GM04504 (cell line): ENCODE results near the gene PCDHGB7.
"Not testable (repeated sequence)": the region's sequence is repeated elsewhere in the genome, so short reads cannot be mapped to it uniquely, and the experiment has no call there.

Experiments used
- DNase-seq: peaks from one replicate; pipeline ENCODE4 v3.0.0-alpha.2; 2012; ENCODE audit warnings: low read depth

The PCDHGB7 gene

DNA sequence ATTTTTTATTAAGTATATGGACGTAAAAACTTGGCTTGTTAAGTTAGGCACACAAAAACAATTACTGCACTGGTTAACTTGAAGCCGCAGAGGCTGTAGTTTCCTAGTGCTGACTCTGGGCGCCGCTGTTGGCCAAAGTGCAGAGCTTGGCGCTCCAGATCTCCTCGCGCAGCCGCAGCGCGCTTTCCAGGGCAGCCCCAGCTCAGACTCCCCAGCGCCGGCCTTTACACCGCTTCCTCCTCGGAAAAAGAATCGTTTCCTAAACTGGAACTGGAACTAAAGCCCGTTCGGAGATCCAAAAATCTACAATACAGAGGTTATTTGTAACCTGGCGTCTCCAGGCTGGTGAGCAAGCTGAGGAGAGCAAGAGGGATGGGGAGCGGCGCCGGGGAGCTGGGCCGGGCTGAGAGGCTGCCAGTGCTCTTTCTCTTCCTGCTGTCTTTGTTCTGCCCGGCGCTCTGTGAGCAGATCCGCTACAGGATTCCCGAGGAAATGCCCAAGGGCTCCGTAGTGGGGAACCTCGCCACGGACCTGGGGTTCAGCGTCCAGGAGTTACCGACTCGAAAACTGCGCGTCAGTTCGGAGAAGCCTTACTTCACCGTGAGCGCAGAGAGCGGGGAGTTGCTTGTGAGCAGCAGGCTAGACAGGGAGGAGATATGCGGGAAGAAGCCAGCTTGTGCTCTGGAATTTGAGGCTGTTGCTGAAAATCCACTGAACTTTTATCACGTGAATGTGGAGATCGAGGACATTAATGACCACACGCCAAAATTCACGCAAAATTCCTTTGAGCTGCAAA is 19.5 kb upstream of the PCDHGB7 start, which contains the start of gene PCDHGB5:
Gene PCDHGB5, plus strand, starts transcription at position 192 of the 796 bp plus-strand sequence. Its CDS starts 181 bp downstream, at position 373.
- not testable (repeated sequence) for DNase-seq

DNA sequence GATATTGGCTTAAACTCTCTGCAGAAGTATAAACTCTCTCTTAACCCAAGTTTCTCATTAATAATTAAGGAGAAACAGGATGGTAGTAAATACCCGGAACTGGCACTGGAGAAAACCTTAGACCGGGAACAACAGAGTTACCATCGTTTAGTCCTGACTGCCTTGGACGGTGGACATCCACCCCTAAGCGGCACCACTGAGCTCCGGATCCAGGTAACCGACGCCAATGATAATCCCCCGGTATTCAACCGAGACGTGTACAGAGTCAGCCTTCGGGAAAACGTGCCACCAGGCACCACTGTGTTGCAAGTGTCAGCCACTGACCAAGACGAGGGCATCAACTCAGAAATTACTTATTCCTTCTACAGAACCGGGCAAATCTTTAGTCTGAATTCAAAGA is 18.9 kb upstream of the PCDHGB7 start:
- no peak for DNase-seq

DNA sequence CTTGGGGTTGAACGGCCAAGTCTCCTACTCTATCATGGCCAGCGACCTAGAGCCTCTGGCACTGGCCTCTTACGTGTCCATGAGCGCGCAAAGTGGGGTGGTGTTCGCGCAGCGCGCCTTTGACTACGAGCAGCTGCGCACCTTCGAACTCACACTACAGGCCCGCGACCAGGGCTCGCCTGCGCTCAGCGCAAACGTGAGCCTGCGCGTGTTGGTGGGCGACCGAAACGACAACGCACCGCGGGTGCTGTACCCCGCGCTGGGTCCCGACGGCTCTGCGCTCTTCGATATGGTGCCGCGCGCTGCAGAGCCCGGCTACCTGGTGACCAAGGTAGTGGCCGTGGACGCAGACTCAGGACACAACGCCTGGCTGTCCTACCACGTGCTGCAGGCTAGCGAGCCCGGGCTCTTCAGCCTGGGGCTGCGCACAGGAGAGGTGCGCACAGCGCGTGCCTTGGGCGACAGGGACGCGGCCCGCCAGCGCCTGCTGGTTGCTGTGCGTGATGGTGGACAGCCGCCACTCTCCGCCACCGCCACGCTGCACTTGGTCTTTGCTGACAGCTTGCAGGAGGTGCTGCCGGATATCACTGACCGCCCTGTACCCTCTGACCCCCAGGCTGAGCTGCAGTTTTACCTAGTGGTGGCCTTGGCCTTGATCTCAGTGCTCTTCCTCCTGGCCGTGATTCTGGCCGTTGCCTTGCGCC is 17.8 kb upstream of the PCDHGB7 start:
- DNase-seq = no peak

DNA sequence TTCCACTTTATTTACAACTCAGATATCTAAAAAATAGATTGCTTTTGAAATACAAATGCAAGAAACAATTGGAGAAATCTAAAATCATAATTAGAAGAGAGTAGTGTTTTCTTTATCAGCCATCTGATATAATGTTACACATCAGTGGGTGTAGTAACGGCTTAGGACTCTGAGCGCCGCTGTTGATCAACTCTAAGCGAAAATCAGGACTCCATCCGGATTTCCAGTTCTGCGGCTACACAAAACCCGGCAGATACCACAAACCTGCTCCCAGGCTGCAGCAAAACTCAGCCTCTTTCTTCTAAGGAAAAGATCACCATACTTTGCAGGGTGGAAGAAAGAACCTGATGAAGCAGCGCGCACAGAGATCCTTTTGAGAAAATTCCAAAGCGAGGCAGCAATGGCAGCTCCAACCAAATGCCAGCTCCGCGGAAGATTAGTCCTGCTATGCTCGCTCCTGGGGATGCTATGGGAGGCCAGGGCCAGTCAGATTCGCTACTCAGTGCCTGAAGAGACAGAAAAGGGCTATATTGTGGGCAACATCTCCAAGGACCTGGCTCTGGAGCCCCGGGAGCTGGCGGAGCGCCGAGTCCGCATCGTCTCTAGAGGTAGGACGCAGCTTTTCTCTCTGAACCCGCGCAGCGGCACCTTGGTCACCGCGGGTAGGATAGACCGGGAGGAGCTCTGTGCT is 14.8 kb upstream of the PCDHGB7 start, which contains the start of gene PCDHGA9:
Gene PCDHGA9, plus strand, starts transcription at position 226 of the 691 bp plus-strand sequence. Its CDS starts 175 bp downstream, at position 401.
- DNase-seq = no peak

DNA sequence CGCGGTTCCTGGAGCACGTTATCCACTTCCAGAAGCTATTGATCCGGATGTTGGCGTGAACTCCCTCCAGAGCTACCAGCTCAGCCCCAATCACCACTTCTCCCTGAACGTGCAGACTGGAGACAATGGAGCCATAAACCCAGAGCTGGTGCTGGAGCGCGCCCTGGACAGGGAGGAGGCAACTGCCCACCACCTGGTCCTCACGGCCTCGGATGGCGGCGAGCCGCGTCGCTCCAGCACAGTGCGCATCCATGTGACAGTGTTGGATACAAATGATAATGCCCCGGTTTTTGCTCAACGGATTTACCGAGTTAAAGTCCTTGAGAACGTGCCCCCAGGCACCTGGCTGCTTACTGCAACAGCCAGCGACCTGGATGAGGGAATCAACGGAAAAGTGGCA is 14.1 kb upstream of the PCDHGB7 start:
- no peak for DNase-seq

DNA sequence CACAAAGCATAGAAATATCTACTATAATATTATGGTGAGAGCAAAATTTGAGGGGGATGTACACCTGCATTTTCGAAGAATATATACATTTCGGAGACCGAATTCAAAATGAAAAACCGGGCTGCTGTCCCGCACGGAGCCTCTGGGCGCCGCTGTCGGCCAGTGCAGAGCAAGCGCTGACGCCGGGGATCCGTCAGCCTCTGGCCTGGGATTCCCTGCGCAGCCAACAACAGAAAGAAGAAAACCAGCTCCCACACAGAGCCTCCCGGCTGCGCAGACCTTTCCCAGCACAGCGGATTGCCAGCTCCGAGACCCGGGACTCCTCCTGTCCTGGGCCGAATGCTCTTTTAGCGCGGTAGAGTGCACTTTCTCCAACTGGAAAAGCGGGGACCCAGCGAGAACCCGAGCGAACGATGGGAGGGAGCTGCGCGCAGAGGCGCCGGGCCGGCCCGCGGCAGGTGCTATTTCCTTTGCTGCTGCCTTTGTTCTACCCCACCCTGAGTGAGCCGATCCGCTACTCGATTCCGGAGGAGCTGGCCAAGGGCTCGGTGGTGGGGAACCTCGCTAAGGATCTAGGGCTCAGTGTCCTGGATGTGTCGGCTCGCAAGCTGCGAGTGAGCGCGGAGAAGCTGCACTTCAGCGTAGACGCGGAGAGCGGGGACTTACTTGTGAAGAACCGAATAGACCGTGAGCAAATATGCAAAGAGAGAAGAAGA is 9.5 kb upstream of the PCDHGB7 start, which contains the start of gene PCDHGB6:
Gene PCDHGB6, plus strand, starts transcription at position 232 of the 716 bp plus-strand sequence. Its CDS starts 182 bp downstream, at position 414.
- DNase-seq = not testable (repeated sequence)

DNA sequence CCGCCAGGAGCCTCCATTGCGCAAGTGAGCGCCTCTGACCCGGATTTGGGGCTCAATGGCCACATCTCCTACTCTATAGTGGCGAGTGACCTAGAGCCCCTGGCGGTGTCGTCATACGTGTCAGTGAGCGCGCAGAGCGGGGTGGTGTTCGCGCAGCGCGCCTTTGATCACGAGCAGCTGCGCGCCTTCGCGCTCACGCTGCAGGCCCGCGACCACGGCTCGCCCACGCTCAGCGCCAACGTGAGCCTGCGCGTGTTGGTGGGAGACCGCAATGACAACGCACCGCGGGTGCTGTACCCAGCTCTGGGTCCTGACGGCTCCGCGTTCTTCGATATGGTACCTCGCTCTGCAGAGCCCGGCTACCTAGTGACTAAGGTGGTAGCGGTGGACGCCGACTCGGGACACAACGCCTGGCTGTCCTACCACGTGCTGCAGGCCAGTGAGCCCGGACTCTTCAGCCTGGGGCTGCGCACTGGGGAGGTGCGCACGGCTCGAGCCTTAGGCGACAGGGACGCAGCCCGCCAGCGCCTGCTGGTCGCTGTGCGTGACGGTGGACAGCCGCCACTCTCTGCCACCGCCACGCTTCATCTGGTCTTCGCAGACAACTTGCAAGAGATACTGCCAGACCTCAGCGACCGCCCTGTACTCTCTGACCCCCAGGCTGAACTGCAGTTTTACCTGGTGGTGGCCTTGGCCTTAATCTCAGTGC is 7.7 kb upstream of the PCDHGB7 start:
- DNase-seq = no peak

DNA sequence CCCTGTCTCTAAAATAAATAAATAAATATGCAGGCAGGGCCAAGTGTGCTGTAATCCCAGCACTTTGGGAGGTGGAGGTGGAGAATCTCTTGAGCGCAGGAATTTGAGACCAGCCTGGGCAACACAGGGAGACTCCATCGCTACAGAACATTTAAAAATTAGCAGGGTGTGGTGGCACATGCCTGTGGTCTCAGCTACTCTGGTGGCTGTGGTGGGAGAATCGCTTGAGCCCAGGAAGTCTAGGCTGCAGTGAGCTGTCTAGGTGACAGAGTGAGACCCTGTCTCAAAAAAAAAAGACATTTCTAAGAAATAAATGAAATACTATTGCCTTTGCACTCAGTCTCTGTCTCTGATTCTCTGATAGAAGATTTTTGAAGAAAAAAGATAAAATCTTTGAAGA is 5.9 kb upstream of the PCDHGB7 start:
- DNase-seq = no peak

DNA sequence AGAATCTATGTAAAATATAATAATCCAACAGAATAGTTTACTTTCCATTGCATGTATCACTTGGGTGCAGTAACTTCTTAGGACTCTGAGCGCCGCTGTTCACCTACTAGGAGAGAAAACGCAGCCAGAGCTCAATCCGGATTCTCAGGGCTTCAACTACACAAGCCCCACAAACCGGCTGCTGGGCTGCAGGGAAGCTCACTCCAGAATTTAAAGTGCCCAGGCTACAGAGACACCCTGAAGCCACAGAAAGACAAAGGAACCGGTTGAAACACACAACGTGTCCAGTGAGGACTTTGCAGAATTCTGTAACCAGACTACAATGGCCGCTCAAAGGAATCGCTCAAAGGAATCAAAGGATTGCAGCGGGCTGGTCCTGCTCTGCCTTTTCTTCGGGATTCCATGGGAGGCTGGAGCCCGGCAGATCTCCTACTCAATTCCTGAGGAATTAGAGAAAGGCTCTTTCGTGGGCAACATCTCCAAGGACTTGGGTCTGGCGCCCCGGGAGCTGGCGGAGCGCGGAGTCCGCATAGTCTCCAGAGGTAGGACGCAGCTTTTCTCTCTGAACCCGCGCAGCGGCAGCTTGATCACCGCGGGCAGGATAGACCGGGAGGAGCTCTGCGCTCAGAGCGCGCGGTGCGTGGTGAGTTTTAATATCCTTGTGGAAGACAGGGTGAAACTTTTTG is 4.5 kb upstream of the PCDHGB7 start, which contains the start of gene PCDHGA10:
Gene PCDHGA10, plus strand, starts transcription at position 134 of the 686 bp plus-strand sequence. Its CDS starts 189 bp downstream, at position 323.
- no peak for DNase-seq

DNA sequence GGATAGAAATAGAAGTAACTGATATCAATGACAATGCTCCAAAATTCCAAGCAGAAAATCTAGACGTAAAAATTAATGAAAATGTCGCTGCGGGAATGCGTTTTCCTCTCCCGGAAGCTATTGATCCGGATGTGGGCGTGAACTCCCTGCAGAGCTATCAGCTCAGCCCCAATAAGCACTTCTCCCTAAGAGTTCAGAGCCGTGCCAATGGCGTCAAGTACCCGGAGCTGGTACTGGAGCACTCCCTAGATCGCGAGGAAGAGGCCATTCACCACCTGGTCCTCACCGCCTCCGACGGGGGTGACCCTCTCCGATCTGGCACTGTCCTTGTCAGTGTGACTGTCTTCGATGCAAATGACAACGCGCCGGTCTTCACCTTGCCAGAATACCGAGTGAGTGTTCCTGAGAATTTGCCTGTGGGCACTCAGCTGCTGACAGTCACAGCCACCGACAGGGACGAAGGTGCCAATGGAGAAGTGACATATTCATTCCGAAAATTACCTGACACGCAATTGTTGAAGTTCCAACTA is 3.9 kb upstream of the PCDHGB7 start:
- no peak for DNase-seq

DNA sequence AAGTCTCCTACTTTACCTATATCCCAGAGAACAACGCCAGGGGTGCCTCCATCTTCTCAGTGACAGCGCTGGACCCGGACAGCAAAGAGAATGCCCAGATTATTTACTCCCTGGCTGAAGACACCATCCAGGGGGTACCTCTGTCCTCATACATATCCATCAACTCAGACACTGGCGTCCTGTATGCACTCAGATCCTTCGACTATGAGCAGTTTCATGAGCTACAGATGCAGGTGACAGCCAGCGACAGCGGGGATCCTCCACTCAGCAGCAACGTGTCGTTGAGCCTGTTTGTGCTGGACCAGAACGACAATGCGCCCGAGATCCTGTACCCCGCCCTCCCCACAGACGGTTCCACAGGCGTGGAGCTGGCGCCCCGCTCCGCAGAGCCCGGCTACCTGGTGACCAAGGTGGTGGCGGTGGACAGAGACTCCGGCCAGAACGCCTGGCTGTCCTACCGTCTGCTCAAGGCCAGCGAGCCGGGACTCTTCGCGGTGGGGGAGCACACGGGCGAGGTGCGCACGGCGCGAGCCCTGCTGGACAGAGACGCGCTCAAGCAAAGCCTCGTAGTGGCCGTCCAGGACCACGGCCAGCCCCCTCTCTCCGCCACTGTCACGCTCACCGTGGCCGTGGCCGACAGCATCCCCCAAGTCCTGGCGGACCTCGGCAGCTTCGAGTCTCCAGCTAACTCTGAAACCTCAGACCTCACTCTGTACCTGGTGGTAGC is 2.8 kb upstream of the PCDHGB7 start:
- DNase-seq = not testable (repeated sequence)

DNA sequence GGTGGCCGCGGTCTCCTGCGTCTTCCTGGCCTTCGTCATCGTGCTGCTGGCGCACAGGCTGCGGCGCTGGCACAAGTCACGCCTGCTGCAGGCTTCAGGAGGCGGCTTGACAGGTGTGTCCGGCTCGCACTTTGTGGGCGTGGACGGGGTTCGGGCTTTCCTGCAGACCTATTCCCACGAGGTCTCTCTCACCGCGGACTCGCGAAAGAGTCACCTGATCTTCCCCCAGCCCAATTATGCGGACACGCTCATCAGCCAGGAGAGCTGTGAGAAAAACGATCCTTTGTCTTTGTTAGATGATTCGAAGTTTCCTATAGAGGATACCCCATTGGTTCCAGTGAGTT is 2.2 kb upstream of the PCDHGB7 start:
- not testable (repeated sequence) for DNase-seq

DNA sequence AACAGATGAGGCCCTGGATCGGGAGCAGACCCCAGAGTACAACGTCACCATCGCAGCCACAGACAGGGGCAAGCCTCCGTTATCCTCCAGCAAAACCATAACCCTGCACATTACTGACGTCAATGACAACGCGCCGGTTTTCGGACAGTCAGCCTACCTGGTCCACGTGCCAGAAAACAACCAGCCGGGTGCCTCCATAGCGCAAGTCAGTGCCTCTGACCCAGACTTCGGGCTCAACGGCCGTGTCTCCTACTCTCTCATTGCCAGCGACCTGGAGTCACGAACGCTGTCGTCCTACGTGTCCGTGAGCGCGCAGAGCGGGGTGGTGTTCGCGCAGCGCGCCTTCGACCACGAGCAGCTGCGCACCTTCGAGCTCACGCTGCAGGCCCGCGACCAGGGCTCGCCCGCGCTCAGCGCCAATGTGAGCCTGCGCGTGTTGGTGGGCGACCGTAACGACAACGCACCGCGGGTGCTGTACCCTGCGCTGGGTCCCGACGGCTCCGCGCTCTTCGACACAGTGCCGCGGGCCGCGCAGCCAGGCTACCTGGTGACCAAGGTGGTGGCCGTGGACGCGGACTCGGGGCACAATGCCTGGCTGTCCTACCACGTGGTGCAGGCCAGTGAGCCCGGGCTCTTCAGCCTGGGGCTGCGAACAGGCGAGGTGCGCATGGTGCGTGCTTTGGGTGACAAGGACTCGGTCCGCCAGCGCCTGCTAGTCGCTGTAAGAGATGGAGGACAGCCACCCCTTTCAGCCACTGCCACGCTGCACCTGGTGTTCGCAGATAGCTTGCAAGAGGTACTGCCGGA is 1.8 kb downstream of the PCDHGB7 start:
- no peak for DNase-seq

DNA sequence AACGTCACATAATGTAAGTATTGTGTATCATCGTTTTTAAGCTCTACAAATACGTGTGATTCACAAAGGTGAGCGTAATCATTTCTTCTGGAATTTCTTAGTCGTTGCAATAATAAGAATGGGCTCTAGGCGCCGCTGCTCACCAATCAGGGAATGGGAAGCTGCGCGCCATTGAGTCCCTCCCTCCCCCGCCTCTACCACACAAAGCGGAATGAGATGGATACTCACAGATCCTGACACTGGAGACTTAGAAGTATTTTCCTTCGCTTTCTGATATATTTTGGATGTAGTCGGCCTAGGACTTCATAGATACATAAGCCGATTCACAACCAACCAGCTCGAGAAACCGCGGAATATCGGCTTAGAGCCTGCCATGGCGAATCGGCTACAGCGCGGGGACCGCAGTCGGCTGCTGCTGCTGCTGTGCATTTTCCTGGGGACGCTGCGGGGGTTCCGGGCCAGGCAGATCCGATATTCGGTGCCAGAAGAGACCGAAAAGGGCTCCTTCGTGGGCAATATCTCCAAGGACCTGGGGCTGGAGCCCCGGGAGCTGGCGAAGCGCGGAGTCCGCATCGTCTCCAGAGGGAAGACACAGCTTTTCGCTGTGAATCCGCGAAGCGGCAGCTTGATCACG is 3.5 kb downstream of the PCDHGB7 start, which contains the start of gene PCDHGA11:
Gene PCDHGA11, plus strand, starts transcription at position 197 of the 634 bp plus-strand sequence. Its CDS starts 177 bp downstream, at position 374.
- no peak for DNase-seq

DNA sequence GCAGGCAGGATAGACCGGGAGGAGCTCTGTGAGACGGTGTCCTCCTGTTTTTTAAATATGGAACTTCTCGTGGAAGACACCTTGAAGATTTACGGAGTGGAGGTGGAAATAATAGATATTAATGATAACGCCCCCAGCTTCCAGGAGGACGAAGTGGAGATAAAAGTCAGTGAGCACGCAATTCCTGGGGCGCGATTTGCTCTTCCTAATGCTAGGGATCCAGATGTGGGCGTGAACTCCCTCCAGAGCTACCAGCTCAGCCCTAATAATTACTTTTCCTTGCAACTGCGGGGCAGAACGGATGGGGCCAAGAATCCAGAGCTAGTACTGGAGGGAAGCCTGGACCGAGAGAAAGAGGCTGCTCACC is 4.0 kb downstream of the PCDHGB7 start:
- DNase-seq = no peak

DNA sequence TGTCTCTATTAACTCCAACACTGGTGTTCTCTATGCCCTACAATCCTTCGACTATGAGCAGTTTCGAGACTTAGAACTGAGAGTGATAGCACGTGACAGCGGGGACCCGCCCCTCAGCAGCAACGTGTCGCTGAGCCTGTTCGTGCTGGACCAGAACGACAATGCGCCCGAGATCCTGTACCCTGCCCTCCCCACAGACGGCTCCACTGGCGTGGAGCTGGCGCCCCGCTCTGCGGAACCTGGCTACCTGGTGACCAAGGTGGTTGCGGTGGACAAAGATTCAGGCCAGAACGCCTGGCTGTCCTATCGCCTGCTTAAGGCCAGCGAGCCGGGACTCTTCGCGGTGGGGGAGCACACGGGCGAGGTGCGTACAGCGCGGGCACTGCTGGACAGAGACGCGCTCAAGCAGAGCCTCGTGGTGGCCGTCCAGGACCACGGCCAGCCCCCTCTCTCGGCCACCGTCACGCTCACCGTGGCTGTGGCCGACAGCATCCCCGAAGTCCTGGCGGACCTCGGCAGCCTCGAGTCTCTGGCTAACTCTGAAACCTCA is 5.3 kb downstream of the PCDHGB7 start:
- no peak for DNase-seq

DNA sequence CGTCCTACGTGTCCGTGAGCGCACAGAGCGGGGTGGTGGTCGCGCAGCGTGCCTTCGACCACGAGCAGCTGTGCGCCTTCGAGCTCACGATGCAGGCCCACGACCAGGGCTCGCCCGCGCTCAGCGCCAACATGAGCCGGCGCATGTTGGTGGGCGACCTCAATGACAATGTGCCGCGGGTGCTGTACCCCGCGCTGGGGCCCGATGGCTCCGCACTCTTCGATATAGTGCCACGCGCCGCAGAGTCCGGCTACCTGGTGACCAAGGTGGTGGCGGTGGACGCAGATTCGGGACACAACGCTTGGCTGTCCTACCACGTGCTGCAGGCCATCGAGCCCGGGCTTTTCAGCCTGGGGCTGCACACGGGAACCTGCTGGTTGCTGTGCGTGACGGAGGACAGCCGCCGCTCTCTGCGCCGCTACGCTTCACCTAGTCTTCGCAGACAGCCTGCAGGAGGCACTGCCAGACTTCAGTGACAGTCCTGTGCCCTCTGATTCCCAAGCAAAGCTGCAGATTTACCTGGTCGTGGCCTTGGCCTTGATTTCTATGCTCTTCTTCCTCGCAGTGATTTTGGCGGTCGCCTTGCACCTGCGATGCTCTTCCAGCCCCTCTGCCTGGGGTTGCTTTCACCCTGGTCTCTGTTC is 10.4 kb downstream of the PCDHGB7 start:
- no peak for DNase-seq
